ENCODE results near the gene DGKI. TPM values are rescaled to one million over a fixed set of nuclear protein-coding genes. Genes with fewer than 3 reads are reported as not detected.

The DGKI gene
- total and polyA plus RNA-seq, 4 donors: 0.01 to 0.37 (median 0.31) TPM

GRCh38 chr7:137692399-137692798, 154.4 kb downstream of the DGKI start:
- Histone ChIP-seq H3K27me3 (ENCODE audit: control insufficient read depth in 4 of 4, insufficient read depth in 4 of 4, low read length in 3 of 4) (no peaks in the 10 kb centered on the region), H3K27ac (ENCODE audit: low read depth in 1 of 2, low read length in 2 of 2) (no peak overlapping the region), H3K9ac (ENCODE audit: low read depth in 1 of 2, low read length in 2 of 2) (no peak overlapping the region), H3K4me3 (ENCODE audit: low read depth in 1 of 3, low read length in 3 of 3) (no peak overlapping the region), H3K9me3 (ENCODE audit: control insufficient read depth in 4 of 4, low read length in 3 of 4) (no peaks in the 10 kb centered on the region), H3K36me3 (ENCODE audit: control insufficient read depth in 4 of 4, insufficient read depth in 3 of 4, low read depth in 1 of 4, low read length in 3 of 4) (no peaks in the 10 kb centered on the region), H3K4me1 (ENCODE audit: control insufficient read depth in 4 of 4, insufficient read depth in 4 of 4, low read length in 3 of 4) (peaks cover 0 to 2% (median 0%) of the 10 kb centered on the region in 4 donors)
- 85% methylated on average over 4 of the region's 4 CpGs for WGBS
- DNase-seq (ENCODE audit: low spot score): no peak
- no peak for TF ChIP-seq NR2F2 (IDR thresholded peaks at IDR 0.05)
- TF ChIP-seq FOXA2 (IDR thresholded peaks at IDR 0.05): no peak
- TF ChIP-seq SP1 (IDR thresholded peaks at IDR 0.05): no peak
- no peak for TF ChIP-seq ATF3 (IDR thresholded peaks at IDR 0.05)
- TF ChIP-seq MAX (IDR thresholded peaks at IDR 0.05): no peak
- TF ChIP-seq YY1 (IDR thresholded peaks at IDR 0.05): no peak
- TF ChIP-seq EGR1 (IDR thresholded peaks at IDR 0.05; ENCODE audit: low read depth in 2 of 2): no peak
- no peak for TF ChIP-seq CTCF (IDR thresholded peaks at IDR 0.05; ENCODE audit: low read depth, low read length, missing input control)
- TF ChIP-seq HNF4G (IDR thresholded peaks at IDR 0.05): no peak
- no peak for TF ChIP-seq ZBTB33 (IDR thresholded peaks at IDR 0.05)
- no peak for TF ChIP-seq TAF1 (conservative IDR thresholded peaks at IDR 0.05)
- TF ChIP-seq FOXA1 (IDR thresholded peaks at IDR 0.05): no peak
- TF ChIP-seq RXRA (IDR thresholded peaks at IDR 0.05): no peak
- TF ChIP-seq JUND (IDR thresholded peaks at IDR 0.05): no peak
- TF ChIP-seq GABPA (IDR thresholded peaks at IDR 0.05 in 1 of 2, conservative IDR thresholded peaks at IDR 0.05 in 1 of 2): no peak
- TF ChIP-seq HNF4A (conservative IDR thresholded peaks at IDR 0.05): no peak
- no peak for TF ChIP-seq REST (IDR thresholded peaks at IDR 0.05)

GRCh38 chr7:137691566-137691965, 155.2 kb downstream of the DGKI start:
- Histone ChIP-seq H3K27me3 (ENCODE audit: control insufficient read depth in 4 of 4, insufficient read depth in 4 of 4, low read length in 3 of 4) (no peaks in the 10 kb centered on the region), H3K9ac (ENCODE audit: low read depth in 1 of 2, low read length in 2 of 2) (no peak overlapping the region), H3K36me3 (ENCODE audit: control insufficient read depth in 4 of 4, insufficient read depth in 3 of 4, low read depth in 1 of 4, low read length in 3 of 4) (no peaks in the 10 kb centered on the region), H3K4me3 (ENCODE audit: low read depth in 1 of 3, low read length in 3 of 3) (no peak overlapping the region), H3K4me1 (ENCODE audit: control insufficient read depth in 4 of 4, insufficient read depth in 4 of 4, low read length in 3 of 4) (peaks cover 0 to 2% (median 0%) of the 10 kb centered on the region in 4 donors), H3K27ac (ENCODE audit: low read depth in 1 of 2, low read length in 2 of 2) (no peak overlapping the region), H3K9me3 (ENCODE audit: control insufficient read depth in 4 of 4, low read length in 3 of 4) (no peaks in the 10 kb centered on the region)
- TF ChIP-seq YY1 (IDR thresholded peaks at IDR 0.05) (no peak), REST (IDR thresholded peaks at IDR 0.05) (no peak), ZBTB33 (IDR thresholded peaks at IDR 0.05) (no peak)
- DNase-seq (ENCODE audit: low spot score): no peak
- WGBS: 91% methylated on average over 3 of the region's 3 CpGs
